ENCODE data around the gene GINS1. TPM values are rescaled to one million over a fixed set of nuclear protein-coding genes. Genes with fewer than 3 reads are reported as not detected.

The GINS1 gene
- total and polyA plus RNA-seq, 2 experiments from 2014 or later = 32.0 to 65.4 TPM

DNA sequence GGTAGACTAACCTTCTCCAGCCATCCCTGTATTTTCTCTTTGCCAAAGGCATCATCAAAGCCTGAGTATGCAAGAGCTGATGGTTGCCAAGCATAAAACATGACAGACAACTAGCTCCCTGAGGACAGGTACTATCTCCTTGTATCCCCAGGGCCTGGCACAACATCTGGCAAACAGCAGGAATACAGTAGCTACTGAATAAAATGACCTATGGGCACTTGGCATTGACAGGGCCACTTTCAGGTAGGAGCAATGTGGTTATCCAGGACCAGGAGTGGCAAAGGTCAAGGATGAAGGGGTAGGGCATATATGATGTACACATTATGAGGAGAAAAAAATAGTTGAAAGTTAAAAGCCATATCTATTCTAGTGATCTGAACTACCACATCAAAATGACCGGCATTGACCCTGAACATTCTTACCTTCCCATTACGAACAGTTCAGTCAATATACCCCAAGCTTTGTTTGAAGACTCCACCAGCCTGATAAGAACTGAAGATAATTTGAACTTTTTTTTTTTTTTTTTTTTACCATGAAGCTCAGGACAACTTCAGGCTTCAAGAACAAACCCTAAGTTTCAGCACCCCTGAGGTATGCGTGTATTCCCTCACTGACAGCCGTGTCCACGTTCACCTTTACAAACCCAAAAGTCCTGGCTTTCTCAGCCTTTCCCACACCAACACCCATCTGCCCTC, 29.1 kb upstream of the GINS1 start:
- no peak overlapping the region for H3K27ac Mint-ChIP-seq
- DNase-seq (ENCODE audit: low spot score) (no peak), ATAC-seq (no peak)
- H3K4me3 Mint-ChIP-seq = no peak overlapping the region
- Histone ChIP-seq H3K79me2 (replicated peaks; ENCODE audit: insufficient read depth) (peaks cover 99% of the 10 kb centered on the region), H3K4me3 (no peak overlapping the region), H3K4me1 (ENCODE audit: insufficient read depth) (no peaks in the 10 kb centered on the region), H3K4me2 (no peak overlapping the region), H3K36me3 (ENCODE audit: insufficient read depth) (no peaks in the 10 kb centered on the region), H3K27me3 (ENCODE audit: insufficient read depth) (no peaks in the 10 kb centered on the region), H3F3A (replicated peaks; ENCODE audit: low read depth) (0 out of 2 replicates have a peak, but pooled peaks cover 6% of the 10 kb centered on the region), H4K20me1 (replicated peaks; ENCODE audit: insufficient read depth) (peaks cover 38% of the 10 kb centered on the region), H3K27ac (ENCODE audit: low read depth) (no peak overlapping the region), H2AFZ (no peak overlapping the region), H3K9me2 (ENCODE audit: insufficient read depth) (peaks cover 4% of the 10 kb centered on the region; the same call in 1 of the 2 replicates)
- H3K27me3 Mint-ChIP-seq (ENCODE audit: insufficient read depth, low read depth, poor library complexity) = peaks cover 1% of the 10 kb centered on the region
- TF ChIP-seq, protein P1, sequence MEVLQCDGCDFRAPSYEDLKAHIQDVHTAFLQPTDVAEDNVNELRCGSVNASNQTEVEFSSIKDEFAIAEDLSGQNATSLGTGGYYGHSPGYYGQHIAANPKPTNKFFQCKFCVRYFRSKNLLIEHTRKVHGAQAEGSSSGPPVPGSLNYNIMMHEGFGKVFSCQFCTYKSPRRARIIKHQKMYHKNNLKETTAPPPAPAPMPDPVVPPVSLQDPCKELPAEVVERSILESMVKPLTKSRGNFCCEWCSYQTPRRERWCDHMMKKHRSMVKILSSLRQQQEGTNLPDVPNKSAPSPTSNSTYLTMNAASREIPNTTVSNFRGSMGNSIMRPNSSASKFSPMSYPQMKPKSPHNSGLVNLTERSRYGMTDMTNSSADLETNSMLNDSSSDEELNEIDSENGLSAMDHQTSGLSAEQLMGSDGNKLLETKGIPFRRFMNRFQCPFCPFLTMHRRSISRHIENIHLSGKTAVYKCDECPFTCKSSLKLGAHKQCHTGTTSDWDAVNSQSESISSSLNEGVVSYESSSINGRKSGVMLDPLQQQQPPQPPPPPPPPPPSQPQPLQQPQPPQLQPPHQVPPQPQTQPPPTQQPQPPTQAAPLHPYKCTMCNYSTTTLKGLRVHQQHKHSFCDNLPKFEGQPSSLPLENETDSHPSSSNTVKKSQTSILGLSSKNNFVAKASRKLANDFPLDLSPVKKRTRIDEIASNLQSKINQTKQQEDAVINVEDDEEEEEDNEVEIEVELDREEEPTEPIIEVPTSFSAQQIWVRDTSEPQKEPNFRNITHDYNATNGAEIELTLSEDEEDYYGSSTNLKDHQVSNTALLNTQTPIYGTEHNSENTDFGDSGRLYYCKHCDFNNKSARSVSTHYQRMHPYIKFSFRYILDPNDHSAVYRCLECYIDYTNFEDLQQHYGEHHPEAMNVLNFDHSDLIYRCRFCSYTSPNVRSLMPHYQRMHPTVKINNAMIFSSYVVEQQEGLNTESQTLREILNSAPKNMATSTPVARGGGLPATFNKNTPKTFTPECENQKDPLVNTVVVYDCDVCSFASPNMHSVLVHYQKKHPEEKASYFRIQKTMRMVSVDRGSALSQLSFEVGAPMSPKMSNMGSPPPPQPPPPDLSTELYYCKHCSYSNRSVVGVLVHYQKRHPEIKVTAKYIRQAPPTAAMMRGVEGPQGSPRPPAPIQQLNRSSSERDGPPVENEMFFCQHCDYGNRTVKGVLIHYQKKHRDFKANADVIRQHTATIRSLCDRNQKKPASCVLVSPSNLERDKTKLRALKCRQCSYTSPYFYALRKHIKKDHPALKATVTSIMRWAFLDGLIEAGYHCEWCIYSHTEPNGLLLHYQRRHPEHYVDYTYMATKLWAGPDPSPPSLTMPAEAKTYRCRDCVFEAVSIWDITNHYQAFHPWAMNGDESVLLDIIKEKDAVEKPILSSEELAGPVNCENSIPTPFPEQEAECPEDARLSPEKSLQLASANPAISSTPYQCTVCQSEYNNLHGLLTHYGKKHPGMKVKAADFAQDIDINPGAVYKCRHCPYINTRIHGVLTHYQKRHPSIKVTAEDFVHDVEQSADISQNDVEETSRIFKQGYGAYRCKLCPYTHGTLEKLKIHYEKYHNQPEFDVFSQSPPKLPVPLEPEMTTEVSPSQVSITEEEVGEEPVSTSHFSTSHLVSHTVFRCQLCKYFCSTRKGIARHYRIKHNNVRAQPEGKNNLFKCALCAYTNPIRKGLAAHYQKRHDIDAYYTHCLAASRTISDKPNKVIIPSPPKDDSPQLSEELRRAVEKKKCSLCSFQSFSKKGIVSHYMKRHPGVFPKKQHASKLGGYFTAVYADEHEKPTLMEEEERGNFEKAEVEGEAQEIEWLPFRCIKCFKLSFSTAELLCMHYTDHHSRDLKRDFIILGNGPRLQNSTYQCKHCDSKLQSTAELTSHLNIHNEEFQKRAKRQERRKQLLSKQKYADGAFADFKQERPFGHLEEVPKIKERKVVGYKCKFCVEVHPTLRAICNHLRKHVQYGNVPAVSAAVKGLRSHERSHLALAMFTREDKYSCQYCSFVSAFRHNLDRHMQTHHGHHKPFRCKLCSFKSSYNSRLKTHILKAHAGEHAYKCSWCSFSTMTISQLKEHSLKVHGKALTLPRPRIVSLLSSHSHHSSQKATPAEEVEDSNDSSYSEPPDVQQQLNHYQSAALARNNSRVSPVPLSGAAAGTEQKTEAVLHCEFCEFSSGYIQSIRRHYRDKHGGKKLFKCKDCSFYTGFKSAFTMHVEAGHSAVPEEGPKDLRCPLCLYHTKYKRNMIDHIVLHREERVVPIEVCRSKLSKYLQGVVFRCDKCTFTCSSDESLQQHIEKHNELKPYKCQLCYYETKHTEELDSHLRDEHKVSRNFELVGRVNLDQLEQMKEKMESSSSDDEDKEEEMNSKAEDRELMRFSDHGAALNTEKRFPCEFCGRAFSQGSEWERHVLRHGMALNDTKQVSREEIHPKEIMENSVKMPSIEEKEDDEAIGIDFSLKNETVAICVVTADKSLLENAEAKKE (CRISPR knock-in tag; IDR thresholded peaks at IDR 0.05) = no peak
- TF ChIP-seq CREB1 (CRISPR knock-in tag; IDR thresholded peaks at IDR 0.05; ENCODE audit: low read depth) (no peak), POLR2AphosphoS5 (IDR thresholded peaks at IDR 0.05; ENCODE audit: low read depth) (no peak), EZH2phosphoT487 (IDR thresholded peaks at IDR 0.05; ENCODE audit: unreplicated experiment) (no peak), ZNF331 (CRISPR knock-in tag; IDR thresholded peaks at IDR 0.05; ENCODE audit: low read depth) (no peak), JUNB (IDR thresholded peaks at IDR 0.05; ENCODE audit: unreplicated experiment) (no peak)
- TF ChIP-seq, protein P2, sequence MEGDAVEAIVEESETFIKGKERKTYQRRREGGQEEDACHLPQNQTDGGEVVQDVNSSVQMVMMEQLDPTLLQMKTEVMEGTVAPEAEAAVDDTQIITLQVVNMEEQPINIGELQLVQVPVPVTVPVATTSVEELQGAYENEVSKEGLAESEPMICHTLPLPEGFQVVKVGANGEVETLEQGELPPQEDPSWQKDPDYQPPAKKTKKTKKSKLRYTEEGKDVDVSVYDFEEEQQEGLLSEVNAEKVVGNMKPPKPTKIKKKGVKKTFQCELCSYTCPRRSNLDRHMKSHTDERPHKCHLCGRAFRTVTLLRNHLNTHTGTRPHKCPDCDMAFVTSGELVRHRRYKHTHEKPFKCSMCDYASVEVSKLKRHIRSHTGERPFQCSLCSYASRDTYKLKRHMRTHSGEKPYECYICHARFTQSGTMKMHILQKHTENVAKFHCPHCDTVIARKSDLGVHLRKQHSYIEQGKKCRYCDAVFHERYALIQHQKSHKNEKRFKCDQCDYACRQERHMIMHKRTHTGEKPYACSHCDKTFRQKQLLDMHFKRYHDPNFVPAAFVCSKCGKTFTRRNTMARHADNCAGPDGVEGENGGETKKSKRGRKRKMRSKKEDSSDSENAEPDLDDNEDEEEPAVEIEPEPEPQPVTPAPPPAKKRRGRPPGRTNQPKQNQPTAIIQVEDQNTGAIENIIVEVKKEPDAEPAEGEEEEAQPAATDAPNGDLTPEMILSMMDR (conservative IDR thresholded peaks at IDR 0.05; ENCODE audit: low read depth in 2 of 2) = no peak
- no peaks in the 10 kb centered on the region; the same call in 2 of the 3 replicates for H3K9me3 Mint-ChIP-seq
- H3K36me3 Mint-ChIP-seq (ENCODE audit: low read depth) = peaks cover 38% of the 10 kb centered on the region
- peaks cover 3% of the 10 kb centered on the region; the same call in 2 of the 3 replicates for H3K4me1 Mint-ChIP-seq
